NB4 (cell line): Measurements from ENCODE around the gene ATP9B.

ENCODE experiments used
- DNase-seq: peaks from one replicate; pipeline ENCODE4 v3.0.0; 2010; ENCODE audit warnings: low read depth
- H3K4me3 ChIP-seq: one replicate; pipeline ENCODE4 v1.5.1; 2011; ENCODE audit warnings: mild to moderate bottlenecking, low read depth, low read length, moderate library complexity
- CTCF ChIP-seq: IDR thresholded peaks from one replicate; pipeline ENCODE4 v1.5.1; 2012; ENCODE audit warnings: low read depth, low read length
- MAX ChIP-seq: IDR thresholded peaks from 2 replicates; pipeline ENCODE4 v1.6.1; 2011; ENCODE audit warnings: low read depth, low read length
- MYC ChIP-seq: IDR thresholded peaks from 2 replicates; pipeline ENCODE4 v1.6.1; 2011; ENCODE audit warnings: low read depth, low read length
- POLR2A ChIP-seq: IDR thresholded peaks from 2 replicates; pipeline ENCODE4 v1.6.1; 2011; ENCODE audit warnings: mild to moderate bottlenecking; ENCODE audit not compliant: insufficient read length; ENCODE audit errors: extremely low read depth

Gene ATP9B

GRCh38 chr18:79221136-79221535 is 151.9 kb downstream of the ATP9B start:
- TF ChIP-seq POLR2A = no peak
- TF ChIP-seq MYC = no peak
- DNase-seq = no peak
- no peak overlapping the region for H3K4me3 ChIP-seq

DNA sequence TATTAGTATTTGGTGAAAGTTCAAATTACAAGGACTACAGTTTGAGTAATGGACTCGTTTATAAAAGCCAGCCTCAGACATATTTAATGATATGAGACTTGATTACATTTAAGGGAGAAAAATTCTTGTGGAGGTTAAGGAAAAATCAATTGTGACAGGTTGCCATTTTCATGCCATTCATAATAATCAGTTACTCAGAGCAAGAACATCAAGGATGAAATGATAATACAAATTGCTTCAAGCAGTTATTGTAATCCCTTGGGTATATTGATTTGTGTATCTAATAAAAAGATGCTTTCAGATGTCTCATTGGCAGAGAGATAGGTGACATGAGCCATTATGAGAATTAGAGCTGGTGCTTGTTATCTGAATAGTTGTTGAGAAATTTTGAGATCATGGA is 153.6 kb downstream of the ATP9B start:
- TF ChIP-seq MYC (no peak), CTCF (no peak), POLR2A (no peak), MAX (no peak)
- H3K4me3 ChIP-seq = no peak overlapping the region
- DNase-seq = no peak

DNA sequence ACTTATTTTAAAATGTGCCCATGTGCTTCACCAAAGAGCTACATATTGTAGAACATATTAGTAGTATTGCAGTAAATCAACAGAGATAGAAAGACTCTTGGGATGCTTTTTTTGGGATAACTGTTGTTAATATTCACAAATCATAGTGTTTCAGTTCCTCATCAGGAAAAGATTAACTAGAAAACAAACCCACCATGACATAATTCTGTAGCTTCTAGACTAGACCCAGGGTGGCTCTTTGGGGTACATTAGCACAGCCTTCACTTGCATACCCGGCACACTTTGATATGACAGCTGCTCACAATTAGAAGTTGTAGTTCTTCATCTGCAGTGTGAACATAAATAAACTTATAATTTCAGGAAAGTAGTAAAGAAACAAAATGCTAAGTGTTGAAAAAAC is 154.2 kb downstream of the ATP9B start:
- no peak for TF ChIP-seq CTCF
- no peak for TF ChIP-seq MYC
- TF ChIP-seq MAX = no peak
- no peak for TF ChIP-seq POLR2A
- no peak overlapping the region for H3K4me3 ChIP-seq
- DNase-seq = no peak

- no peak for TF ChIP-seq POLR2A
- no peak for DNase-seq
- no peak overlapping the region for H3K4me3 ChIP-seq
Measured at GRCh38 chr18:79224381-79224780, 155.2 kb downstream of the ATP9B start.

DNA sequence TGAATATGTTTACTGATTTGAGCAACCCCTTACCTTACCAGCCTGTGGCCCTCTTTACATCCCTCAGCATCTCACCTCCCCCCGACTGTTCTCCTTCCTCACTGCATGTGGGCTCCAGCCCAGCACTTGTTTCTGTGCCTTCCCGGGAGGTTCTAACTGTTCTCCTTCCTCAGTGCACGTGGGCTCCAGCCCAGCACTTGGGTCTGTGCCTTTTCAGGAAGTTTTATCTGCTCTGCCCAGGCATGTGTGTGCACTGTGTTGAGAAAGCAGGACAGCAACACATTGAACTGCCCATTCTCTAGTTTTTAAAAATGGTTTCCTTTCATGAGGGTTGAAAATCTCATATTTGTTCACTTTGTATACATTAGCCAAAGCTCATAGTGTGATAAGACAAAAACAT is 158.4 kb downstream of the ATP9B start:
- H3K4me3 ChIP-seq = no peak overlapping the region
- DNase-seq = no peak
- TF ChIP-seq MYC = no peak
- TF ChIP-seq POLR2A = no peak
- TF ChIP-seq CTCF = no peak
- TF ChIP-seq MAX = no peak

GRCh38 chr18:79229431-79229830 is 160.2 kb downstream of the ATP9B start:
- TF ChIP-seq POLR2A (no peak), MYC (no peak), CTCF (no peak), MAX (no peak)
- DNase-seq = no peak
- no peak overlapping the region for H3K4me3 ChIP-seq

GRCh38 chr18:79234438-79234837 is 165.2 kb downstream of the ATP9B start:
- TF ChIP-seq CTCF (no peak), MAX (no peak), POLR2A (no peak), MYC (no peak)
- DNase-seq = no peak
- no peak overlapping the region for H3K4me3 ChIP-seq
